Activated naive CD4-positive, alpha-beta T cell treated with Interleukin-2 at 50 U/mL for 16 hours (primary cell): ENCODE measurements around the gene FAM149A.

Experiments used
- DNase-seq: peaks from one replicate; pipeline ENCODE4 v3.0.0-alpha.2; 2020

The FAM149A gene

GRCh38 chr4:186159613-186160012 lies 55.1 kb downstream of the FAM149A start:
- DNase-seq: no peak

GRCh38 chr4:186161138-186161537 lies 56.6 kb downstream of the FAM149A start:
- DNase-seq: peak; percentile 34

GRCh38 chr4:186166852-186167512 lies 62.5 kb downstream of the FAM149A start:
- no peak for DNase-seq

- no peak for DNase-seq
These were observed 63.1 kb downstream of the FAM149A start for GRCh38 chr4:186167605-186168004.

GRCh38 chr4:186168750-186169149 lies 64.2 kb downstream of the FAM149A start:
- no peak for DNase-seq

GRCh38 chr4:186169333-186169944 lies 64.9 kb downstream of the FAM149A start:
- no peak for DNase-seq

GRCh38 chr4:186169945-186170802 lies 65.7 kb downstream of the FAM149A start:
- DNase-seq: no peak

- DNase-seq: no peak
These were observed 66.5 kb downstream of the FAM149A start for GRCh38 chr4:186170966-186171365.

GRCh38 chr4:186172546-186172945 lies 68.0 kb downstream of the FAM149A start:
- no peak for DNase-seq

GRCh38 chr4:186188107-186188506 lies 83.6 kb downstream of the FAM149A start:
- no peak for DNase-seq

GRCh38 chr4:186189656-186190055 lies 85.2 kb downstream of the FAM149A start:
- no peak for DNase-seq

- peak; percentile 45 for DNase-seq
These were observed 86.2 kb downstream of the FAM149A start for GRCh38 chr4:186190581-186191199.

GRCh38 chr4:186191200-186192065 lies 86.9 kb downstream of the FAM149A start, which contains the start of gene CYP4V2:
Gene CYP4V2, plus strand, starts transcription at chr4:186191567. Its CDS starts 257 bp downstream, at chr4:186191824.
- DNase-seq: peak; percentile 92

- DNase-seq: peak; percentile 34
These were observed 87.6 kb downstream of the FAM149A start for GRCh38 chr4:186192066-186192612.

- DNase-seq: no peak
These were observed 89.3 kb downstream of the FAM149A start for GRCh38 chr4:186193851-186194250.

- DNase-seq: no peak
These were observed 91.6 kb downstream of the FAM149A start for GRCh38 chr4:186196063-186196462.

- no peak for DNase-seq
These were observed 96.0 kb downstream of the FAM149A start for GRCh38 chr4:186200516-186200915.

- no peak for DNase-seq
These were observed 96.5 kb downstream of the FAM149A start for GRCh38 chr4:186201010-186201409.

GRCh38 chr4:186201535-186202230 lies 97.2 kb downstream of the FAM149A start:
- DNase-seq: peak; percentile 68

- no peak for DNase-seq
These were observed 98.1 kb downstream of the FAM149A start for GRCh38 chr4:186202490-186203140.

GRCh38 chr4:186203406-186203805 lies 98.9 kb downstream of the FAM149A start:
- no peak for DNase-seq
